Measurements from ENCODE around the gene JRKL. TPM values are rescaled to one million over a fixed set of nuclear protein-coding genes. Genes with fewer than 3 reads are reported as not detected.
A peak's percentile ranks its signal among the peaks of the same experiment; 100 is the strongest.

Gene JRKL
- total RNA-seq, 4 donors from 2014 or later = 1.1 to 210 (median 8.2) TPM

GRCh38 chr11:96342014-96342960, 47.5 kb upstream of the JRKL start:
- Histone ChIP-seq H3K36me3 (no peaks in the 10 kb centered on the region), H3K4me1 (peaks cover 23 to 47% (median 45%) of the 10 kb centered on the region in 4 donors), H3K27me3 (no peaks in the 10 kb centered on the region), H3K4me3 (peak overlapping the region; percentile 53 to 90 (median 64)), H3K9me3 (no peaks in the 10 kb centered on the region), H3K27ac (peak overlapping the region; percentile 82 to 89 (median 86))
- in situ Hi-C loops (cut with MboI; ENCODE audit: low pct_ligation_motif_present in 1 of 4, low pct_unique_long_range_greater_than_20kb in 1 of 4, low sequenced_read_pairs in 3 of 4) = loop anchor here (5.0 to 25.0 kb wide), 4 partner anchors 105 to 287 kb away; no protein-coding TSS in a partner anchor
- 0% methylated on average over 13 of the region's 13 CpGs for WGBS, 2 donors (ENCODE audit: low coverage in 1 of 2)
- intact Hi-C loops (cut with DNase I; ENCODE audit: low total_unique reads) = loop anchor here (5.0 kb wide), 1 partner anchor 290 kb away; no protein-coding TSS in a partner anchor
- no peak for DNase-seq
- TF ChIP-seq CTCF (IDR thresholded peaks at IDR 0.05) = no peak

GRCh38 chr11:96342961-96343711, 46.7 kb upstream of the JRKL start, which contains the start of gene MAML2:
TSS of gene MAML2 (minus strand) at chr11:96343195. CDS start at chr11:96341895, 1,300 bp downstream.
- peak; percentile 95 for DNase-seq
- peak; percentile 85 to 98 (median 92) for TF ChIP-seq CTCF (IDR thresholded peaks at IDR 0.05)
- no peak for TF ChIP-seq POLR2A (IDR thresholded peaks at IDR 0.05)
- TF ChIP-seq EP300 (IDR thresholded peaks at IDR 0.05; ENCODE audit: low read depth) = no peak
- peak; percentile 47 to 68 (median 51) for TF ChIP-seq POLR2AphosphoS5 (IDR thresholded peaks at IDR 0.05)
- intact Hi-C loops (cut with DNase I; ENCODE audit: low total_unique reads) (loop anchor here (5.0 kb wide), 1 partner anchor 291 kb away; no protein-coding TSS in a partner anchor), in situ Hi-C loops (cut with MboI; ENCODE audit: low pct_ligation_motif_present in 1 of 4, low pct_unique_long_range_greater_than_20kb in 1 of 4, low sequenced_read_pairs in 3 of 4) (loop anchor here (5.0 to 25.0 kb wide), 4 partner anchors 106 to 288 kb away; no protein-coding TSS in a partner anchor)
- 3 to 4% methylated on average over 16 to 31 of the region's 31 CpGs for WGBS, 2 donors (ENCODE audit: low coverage in 1 of 2)
- peak within 1 kb of the TSS; percentile 53 to 90 (median 64) for H3K4me3 ChIP-seq
- peaks cover 15 to 39% (median 37%) of the 10 kb centered on the region in 4 donors for H3K4me1 ChIP-seq
- peak within 1 kb of the TSS; percentile 82 to 89 (median 86) for H3K27ac ChIP-seq
- H3K36me3 ChIP-seq = no peaks in the 10 kb centered on the region
- no peaks in the 10 kb centered on the region for H3K9me3 ChIP-seq
- H3K27me3 ChIP-seq = no peaks in the 10 kb centered on the region

DNA sequence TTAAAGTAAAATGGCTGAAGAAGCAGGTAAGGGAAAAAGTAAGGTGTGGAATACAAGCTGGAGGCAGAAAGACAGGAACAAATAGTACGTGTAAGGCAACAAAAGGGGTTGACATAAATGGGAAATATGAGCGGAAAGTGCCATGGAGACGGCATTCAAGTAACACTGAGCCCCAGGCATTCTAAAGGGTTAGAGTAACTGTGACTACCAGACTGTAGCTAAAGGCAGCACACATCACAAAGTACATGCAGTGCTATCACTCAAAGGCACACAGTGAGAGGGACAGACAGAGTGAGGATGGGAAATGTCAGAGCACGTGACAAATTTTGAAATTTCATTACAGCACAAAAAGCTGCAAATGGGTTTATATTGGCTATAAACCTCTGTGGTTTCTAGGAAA, 33.0 kb upstream of the JRKL start:
- H3K9me3 ChIP-seq = no peaks in the 10 kb centered on the region
- 94 to 97% methylated on average over 4 of the region's 4 CpGs for WGBS, 2 donors (ENCODE audit: low coverage in 1 of 2)
- no peak for TF ChIP-seq CTCF (IDR thresholded peaks at IDR 0.05)
- TF ChIP-seq POLR2AphosphoS5 (IDR thresholded peaks at IDR 0.05) = no peak
- no peak for TF ChIP-seq EP300 (IDR thresholded peaks at IDR 0.05; ENCODE audit: low read depth)
- no peak for TF ChIP-seq POLR2A (IDR thresholded peaks at IDR 0.05)
- H3K27me3 ChIP-seq = no peaks in the 10 kb centered on the region
- intact Hi-C loops (cut with DNase I; ENCODE audit: low total_unique reads) = no loop called here
- no peak for DNase-seq
- in situ Hi-C loops (cut with MboI; ENCODE audit: low pct_ligation_motif_present in 1 of 4, low pct_unique_long_range_greater_than_20kb in 1 of 4, low sequenced_read_pairs in 3 of 4) = loop anchor here in 3 of 4 donors (25.0 kb wide), 1 partner anchor 520 kb away; no protein-coding TSS in a partner anchor
- H3K36me3 ChIP-seq = peaks cover 0 to 24% (median 9%) of the 10 kb centered on the region in 4 donors
- no peak overlapping the region for H3K4me3 ChIP-seq
- no peaks in the 10 kb centered on the region for H3K4me1 ChIP-seq
- no peak overlapping the region for H3K27ac ChIP-seq

DNA sequence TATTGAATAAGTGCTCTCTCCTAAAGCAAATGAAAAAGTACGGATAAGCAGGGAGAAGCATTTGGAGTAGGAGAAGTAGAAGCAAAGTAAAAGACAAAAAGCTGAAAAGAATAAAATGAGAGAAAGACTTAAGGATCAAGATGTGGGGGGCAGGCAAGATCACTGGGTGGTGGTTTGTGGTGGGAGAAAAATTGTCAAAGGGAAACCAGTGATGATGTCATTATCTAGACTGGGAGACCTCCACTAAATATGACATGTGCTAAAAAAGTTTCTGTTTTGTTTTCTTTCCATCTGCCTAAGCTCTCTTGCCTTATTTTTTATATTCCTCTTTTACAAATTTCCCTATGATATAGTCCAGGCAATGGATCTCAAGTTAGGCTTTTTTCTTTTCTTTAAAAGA, 32.0 kb upstream of the JRKL start:
- H3K9me3 ChIP-seq = no peaks in the 10 kb centered on the region
- no peaks in the 10 kb centered on the region for H3K27me3 ChIP-seq
- no peak overlapping the region for H3K27ac ChIP-seq
- H3K36me3 ChIP-seq = peaks cover 0 to 24% (median 9%) of the 10 kb centered on the region in 4 donors
- 94 to 100% methylated on average over 1 of the region's 1 CpG for WGBS, 2 donors (ENCODE audit: low coverage in 1 of 2)
- TF ChIP-seq EP300 (IDR thresholded peaks at IDR 0.05; ENCODE audit: low read depth) (no peak), CTCF (IDR thresholded peaks at IDR 0.05) (no peak)
- in situ Hi-C loops (cut with MboI; ENCODE audit: low pct_ligation_motif_present in 1 of 4, low pct_unique_long_range_greater_than_20kb in 1 of 4, low sequenced_read_pairs in 3 of 4) (loop anchor here in 3 of 4 donors (25.0 kb wide), 1 partner anchor 520 kb away; no protein-coding TSS in a partner anchor), intact Hi-C loops (cut with DNase I; ENCODE audit: low total_unique reads) (no loop called here)
- no peaks in the 10 kb centered on the region for H3K4me1 ChIP-seq
- no peak overlapping the region for H3K4me3 ChIP-seq
- no peak for DNase-seq
